ENCODE results near the gene TMEM200B.
"Not testable (repeated sequence)": the region's sequence is repeated elsewhere in the genome, so short reads cannot be mapped to it uniquely, and the experiment has no call there.

TMEM200B gene

GRCh38 chr1:29133861-29134694, 10.4 kb upstream of the TMEM200B start:
- DNase-seq = no peak

GRCh38 chr1:29131056-29131455, 7.4 kb upstream of the TMEM200B start:
- DNase-seq = peak in 1 of 2 experiments; percentile 7

GRCh38 chr1:29129916-29130315, 6.2 kb upstream of the TMEM200B start:
- DNase-seq = no peak

- no peak for DNase-seq
These were observed 5.0 kb upstream of the TMEM200B start for GRCh38 chr1:29128739-29129138.

- DNase-seq = no peak
These were observed 2.5 kb upstream of the TMEM200B start for GRCh38 chr1:29126198-29126597.

GRCh38 chr1:29125788-29126187, 2.1 kb upstream of the TMEM200B start:
- no peak for DNase-seq

- no peak for DNase-seq
These were observed 1.5 kb upstream of the TMEM200B start for GRCh38 chr1:29125237-29125641.

GRCh38 chr1:29124366-29125236, 898 bp upstream of the TMEM200B start:
- peak in 1 of 2 experiments; percentile 36 for DNase-seq

GRCh38 chr1:29123053-29123886, 433 bp downstream of the TMEM200B start:
- DNase-seq = peak in 1 of 2 experiments; percentile 19

- no peak for DNase-seq
These were observed 1.0 kb downstream of the TMEM200B start for GRCh38 chr1:29122682-29123052.

- DNase-seq = peak in 1 of 2 experiments; percentile 25
These were observed 1.6 kb downstream of the TMEM200B start for GRCh38 chr1:29121936-29122681.

- no peak for DNase-seq
These were observed 2.2 kb downstream of the TMEM200B start for GRCh38 chr1:29121516-29121935.

- DNase-seq = peak in 1 of 2 experiments; percentile 52
These were observed 2.7 kb downstream of the TMEM200B start for GRCh38 chr1:29120947-29121485.

GRCh38 chr1:29120367-29120766, 3.3 kb downstream of the TMEM200B start:
- no peak for DNase-seq

GRCh38 chr1:29119121-29119929, 4.4 kb downstream of the TMEM200B start:
- no peak for DNase-seq

GRCh38 chr1:29117381-29117780, 6.3 kb downstream of the TMEM200B start:
- no peak for DNase-seq

GRCh38 chr1:29114654-29115053, 9.0 kb downstream of the TMEM200B start:
- no peak for DNase-seq

GRCh38 chr1:29113413-29114117, 10.1 kb downstream of the TMEM200B start:
- no peak for DNase-seq

- DNase-seq = no peak
These were observed 10.8 kb downstream of the TMEM200B start for GRCh38 chr1:29112705-29113412.

GRCh38 chr1:29108041-29108440, 15.7 kb downstream of the TMEM200B start:
- not testable (repeated sequence) for DNase-seq

Measured in NCI-H524 (cell line).